HG03457 (cell line): ENCODE results near the gene CTBP2.
"Not testable (repeated sequence)": the region's sequence is repeated elsewhere in the genome, so short reads cannot be mapped to it uniquely, and the experiment has no call there.

Source experiments
- ATAC-seq: cut with Tn5 transposase; IDR thresholded peaks from one replicate; pipeline ENCODE4 v1.9.1; 2021; ENCODE audit warnings: moderate number of reproducible peaks; ENCODE audit not compliant: unreplicated experiment

Gene CTBP2

DNA sequence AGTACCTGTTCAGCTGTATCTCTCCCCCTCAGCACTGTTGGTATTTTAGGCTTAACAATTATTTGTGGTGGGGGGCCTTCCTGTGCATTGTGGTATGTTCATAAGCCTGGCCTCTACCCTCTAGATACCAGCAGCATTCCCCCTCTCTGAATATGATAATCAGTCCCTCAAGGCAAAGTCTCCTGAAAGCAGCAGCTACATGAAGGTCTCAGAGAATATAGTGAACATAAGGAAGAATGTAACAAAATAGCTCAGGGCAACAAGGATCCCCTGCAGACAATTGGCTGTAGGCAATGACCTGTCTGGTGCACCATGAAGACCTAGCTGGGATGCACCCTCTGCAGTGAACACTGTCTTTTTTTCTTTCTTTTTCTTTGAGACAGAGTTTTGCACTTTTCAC is 86.4 kb downstream of the CTBP2 start:
- ATAC-seq: no peak

DNA sequence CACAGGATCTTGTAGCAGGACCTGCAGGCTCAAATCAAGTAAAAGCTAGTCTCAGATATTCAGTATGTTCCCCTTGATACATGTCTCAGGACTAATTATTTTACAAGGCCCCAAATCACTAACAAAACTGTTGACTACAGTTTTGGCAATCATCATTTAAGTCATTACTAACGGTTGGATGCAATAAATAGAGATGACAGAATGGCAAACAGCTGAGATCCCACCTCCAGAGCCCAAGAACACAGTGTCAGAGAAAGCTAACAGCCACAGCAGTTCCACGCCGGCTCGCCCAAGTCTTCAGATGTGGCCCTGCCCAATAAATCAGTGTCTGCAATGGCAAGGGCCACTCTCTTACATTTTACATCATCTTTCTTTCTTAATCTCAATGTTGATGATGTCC is 87.6 kb downstream of the CTBP2 start:
- ATAC-seq: no peak

- ATAC-seq: no peak
Measured at GRCh38 chr10:125071008-125071407, 89.4 kb downstream of the CTBP2 start.

DNA sequence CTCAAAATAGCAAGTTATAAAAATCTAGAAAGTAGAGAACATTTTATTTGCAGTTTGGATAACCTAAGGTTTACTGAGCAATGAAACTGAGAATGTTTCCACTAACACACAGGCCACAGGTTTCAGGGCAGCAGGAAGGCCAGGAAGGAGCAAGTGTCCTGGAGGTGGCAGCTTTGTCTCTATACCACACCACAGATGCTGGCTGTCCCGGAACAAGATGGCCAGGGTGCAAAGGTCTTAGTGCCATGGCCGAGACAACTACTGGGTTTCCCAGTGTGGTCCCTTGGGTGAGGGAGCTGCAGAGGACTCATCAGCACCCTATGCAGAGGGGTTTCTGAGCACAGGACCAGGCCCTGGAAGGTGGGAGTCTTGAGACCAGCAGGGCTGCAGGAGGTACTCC is 92.0 kb downstream of the CTBP2 start:
- no peak for ATAC-seq

DNA sequence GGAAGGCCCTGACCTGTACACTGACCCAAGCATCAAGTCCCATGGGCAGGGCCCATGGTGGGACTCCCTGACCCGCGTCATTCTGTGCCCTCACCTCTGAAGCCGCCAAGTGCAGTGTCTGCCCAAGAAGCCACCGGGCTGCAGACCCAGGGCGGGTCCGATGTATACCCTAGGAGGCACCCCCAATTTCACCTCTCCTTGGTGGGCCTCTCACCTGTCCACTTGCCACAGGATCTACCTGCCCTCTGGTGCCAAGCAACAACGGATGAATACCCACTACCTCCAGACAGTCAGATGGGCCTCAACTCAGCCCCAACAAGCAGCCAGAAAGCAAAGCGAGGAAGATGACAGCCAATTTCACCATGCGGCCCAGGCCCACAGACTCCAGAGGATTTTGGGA is 92.6 kb downstream of the CTBP2 start:
- no peak for ATAC-seq

DNA sequence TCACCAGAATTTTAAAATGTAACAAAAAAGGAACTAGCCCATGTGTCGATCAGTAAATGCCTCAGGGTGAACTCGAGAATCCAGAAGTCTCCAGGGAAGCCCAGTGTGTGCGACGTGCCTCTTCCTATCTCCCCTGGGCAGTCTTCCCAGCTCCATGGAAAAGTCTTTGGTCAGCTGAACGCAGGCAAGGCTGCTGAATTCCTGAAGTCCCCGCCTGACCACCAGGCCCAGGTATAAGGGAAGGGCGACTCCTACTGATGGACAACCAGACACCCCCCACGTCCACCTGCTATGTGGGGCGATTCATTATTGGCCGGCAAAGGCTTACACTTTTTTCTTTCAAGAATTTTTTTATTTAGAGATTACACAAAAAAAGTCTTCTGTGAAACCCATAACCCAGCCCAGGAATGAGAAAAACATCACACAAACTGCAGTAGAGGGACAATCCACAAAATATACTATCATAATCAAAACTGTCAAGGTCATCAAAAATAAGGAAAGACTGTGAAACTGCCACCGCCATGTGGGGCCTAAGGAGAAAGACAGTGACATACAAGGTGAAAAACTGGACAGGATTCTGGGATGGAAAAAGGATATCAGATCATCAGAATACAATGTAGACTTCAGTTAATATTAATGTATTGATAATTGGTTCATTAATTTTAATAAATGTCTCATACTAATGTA is 93.5 kb downstream of the CTBP2 start:
- no peak for ATAC-seq

GRCh38 chr10:125064681-125065492 is 95.5 kb downstream of the CTBP2 start:
- peak; percentile 91 for ATAC-seq

DNA sequence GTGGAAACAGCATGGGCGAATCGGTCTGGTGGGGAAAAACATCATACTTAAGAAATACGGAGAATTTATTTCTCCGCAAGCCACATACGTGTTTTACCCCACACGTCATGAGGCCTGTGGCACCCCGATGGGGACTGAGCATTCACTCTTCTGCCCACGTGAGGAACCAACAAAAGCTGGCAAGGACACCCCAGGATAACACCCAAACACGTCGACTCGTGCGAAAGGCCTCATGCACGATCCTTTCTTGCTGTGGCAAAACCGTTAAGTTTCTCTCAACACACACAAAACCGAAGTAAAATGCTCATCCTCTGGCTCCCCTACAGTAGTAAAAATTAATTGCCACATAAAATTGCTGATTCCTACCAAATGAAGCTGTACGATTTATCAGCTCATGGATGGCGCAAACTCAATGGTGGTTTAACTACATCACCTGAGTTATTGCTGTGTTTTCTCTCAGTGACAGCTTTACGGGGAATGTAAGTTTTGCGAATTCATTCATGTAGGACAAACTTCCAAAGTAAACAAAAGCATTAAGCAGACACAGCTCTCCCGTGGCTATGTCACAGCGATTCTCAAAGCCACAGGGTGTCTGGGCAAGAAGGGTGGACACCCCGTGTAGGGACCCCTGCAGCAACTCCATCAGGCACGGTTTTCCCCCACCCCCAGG is 97.0 kb downstream of the CTBP2 start:
- no peak for ATAC-seq

DNA sequence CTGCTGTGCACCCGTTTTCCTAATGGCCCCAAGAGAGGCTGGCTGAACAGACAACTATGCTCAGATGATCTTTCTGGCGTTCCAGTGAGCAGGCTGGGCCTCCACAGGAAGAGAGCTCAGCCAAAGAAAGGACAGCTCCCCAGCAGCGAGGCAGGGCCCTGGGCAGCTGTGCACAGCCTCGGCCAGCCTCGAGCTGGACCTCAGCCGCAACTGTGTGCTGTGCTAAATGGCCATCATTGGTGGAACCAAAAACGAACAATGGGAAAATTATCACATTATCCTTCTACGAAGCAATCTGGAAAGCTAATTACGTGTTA is 97.5 kb downstream of the CTBP2 start:
- ATAC-seq: no peak

- no peak for ATAC-seq
Measured at GRCh38 chr10:125062227-125062913, 98.0 kb downstream of the CTBP2 start.

- ATAC-seq: no peak
Measured at GRCh38 chr10:125061557-125062226, 98.7 kb downstream of the CTBP2 start.

DNA sequence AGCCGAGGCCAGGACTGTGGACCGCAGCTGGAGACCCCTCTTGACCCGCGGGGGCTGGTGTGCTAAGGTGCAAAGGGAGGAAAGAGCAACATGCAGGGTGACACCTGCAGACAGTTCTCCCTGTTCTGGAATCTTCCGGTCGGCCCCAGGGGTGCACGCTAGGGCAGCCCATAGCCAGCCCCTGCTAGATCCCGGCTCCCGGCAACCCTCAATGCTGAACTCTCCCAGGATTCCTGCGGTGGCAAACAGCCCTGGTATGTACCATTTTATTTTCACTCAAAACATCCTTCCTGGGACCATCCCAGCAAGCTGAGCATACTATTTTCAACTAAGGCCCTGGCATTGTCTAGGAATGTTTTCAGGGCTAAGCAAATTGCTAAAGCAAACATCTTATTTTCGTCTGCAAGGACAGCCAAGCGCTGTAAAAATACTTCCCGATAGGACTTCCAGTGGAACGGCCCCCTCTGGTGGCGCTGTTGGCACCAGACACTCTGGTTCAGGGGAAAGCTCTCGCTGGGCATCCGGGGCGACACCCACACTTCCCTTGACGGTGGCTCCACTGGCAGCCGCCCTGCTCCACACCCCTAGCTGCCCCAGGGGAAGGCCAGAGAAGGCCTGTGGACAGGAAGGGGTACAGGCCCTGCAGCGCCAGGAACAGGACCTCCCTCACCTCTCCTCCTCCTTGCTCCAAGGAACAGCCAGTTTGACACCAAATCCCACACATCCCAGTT is 99.4 kb downstream of the CTBP2 start:
- no peak for ATAC-seq

DNA sequence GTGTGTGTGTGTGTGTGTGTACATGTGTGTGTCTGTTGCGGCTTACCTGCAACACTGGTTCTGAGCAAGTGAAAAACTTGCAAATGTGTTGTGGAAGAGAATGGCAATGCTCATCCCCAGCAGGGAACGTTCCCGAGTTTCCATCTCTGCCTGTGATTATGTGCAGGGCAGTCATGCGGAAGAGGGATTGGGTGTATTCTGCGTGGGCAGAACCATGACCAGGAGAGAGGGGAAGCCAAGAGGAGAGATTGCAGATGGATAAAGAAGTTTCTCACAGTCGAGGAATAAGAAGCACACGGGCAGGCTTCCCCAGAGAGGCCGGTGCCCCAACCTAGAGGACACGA is 99.9 kb downstream of the CTBP2 start:
- ATAC-seq: no peak

DNA sequence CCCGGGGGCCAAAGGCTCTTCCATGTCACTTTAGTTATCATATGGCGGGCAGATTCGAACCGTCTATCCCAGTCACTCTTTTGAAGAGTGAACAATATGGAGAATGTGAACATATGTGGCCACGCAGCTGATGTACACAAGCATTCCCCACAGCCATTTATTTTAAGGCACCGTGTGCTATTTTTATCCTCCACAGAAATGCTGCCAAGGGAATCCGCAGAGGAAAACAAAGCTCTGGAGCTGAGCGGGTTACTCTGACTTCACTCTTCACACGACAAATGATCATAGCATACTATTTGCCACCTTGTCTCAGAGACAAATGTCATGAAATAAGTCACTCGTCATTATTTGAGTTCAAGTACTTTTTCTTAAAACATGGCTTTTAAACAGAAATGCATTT is 100.3 kb downstream of the CTBP2 start:
- no peak for ATAC-seq

DNA sequence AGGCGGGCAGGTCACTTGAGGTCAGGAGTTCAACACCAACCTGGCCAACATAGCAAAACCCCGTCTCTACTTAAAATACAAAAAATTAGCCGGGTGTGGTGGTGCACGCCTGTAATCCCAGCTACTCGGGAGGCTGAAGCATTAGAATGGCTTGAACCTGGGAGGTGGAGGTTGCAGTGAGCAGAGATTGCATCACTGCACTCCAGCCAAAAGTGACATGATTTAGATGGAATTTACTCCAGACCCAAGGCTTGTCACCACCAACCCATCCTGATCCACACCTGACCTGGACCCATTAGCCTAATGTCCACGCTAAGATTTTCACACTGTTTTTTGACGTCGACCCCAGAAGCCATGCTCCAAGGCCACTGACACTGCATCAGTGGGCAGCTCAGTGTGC is 101.0 kb downstream of the CTBP2 start:
- not testable (repeated sequence) for ATAC-seq

DNA sequence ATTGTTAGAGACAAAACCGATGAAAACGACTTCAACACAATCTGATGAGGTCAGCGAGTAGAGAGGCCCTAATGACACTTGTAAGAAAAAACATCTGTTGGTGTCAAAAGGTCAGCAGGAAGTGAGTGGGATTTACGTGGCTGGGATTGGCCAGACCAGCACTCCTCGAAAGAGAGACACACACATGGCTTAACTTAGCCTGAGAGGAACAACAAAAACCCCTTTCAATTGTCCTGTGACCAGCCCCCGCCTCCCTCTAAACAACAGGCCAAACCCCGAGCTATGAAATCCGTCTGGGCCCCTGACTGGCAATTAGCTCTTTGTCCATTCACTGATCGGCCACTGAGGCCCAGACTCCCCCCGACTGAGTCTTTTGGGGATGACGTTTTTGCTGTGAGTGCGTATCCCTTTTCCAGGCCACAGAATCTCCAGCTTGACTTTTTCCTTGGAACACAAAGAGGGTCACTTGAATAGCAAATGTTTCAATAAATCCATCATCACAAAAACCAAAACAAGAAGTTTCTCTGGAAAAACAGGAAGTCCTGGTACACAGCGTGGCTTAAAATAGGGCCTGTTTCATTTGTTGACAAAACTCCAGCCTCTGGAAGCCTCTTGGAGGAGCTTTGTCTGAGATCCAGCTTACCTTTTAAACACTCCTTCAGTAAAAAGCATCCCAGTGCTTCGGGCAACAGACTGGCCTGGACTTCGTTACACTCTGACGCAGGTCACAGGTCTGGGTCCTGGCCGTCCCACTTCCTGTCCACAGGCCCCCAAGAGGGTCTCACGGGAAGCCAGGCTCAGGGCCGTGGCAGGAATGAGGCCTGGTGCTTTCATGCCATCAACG is 103.0 kb downstream of the CTBP2 start:
- ATAC-seq: no peak

- no peak for ATAC-seq
Measured at GRCh38 chr10:125056161-125057132, 103.9 kb downstream of the CTBP2 start.

- ATAC-seq: no peak
Measured at GRCh38 chr10:125055446-125055845, 104.9 kb downstream of the CTBP2 start.
